Gastroesophageal sphincter (tissue), 4 donors: ENCODE results near the gene CAPZA2. TPM values are rescaled to one million over a fixed set of nuclear protein-coding genes. Genes with fewer than 3 reads are reported as not detected.

ENCODE experiments used
- ATAC-seq: fragments of 150-250 bp; one replicate; pipeline ENCODE4 v1.9.1; 2016; ENCODE audit warnings: mild to moderate bottlenecking, moderate library complexity
- H3K27ac ChIP-seq, 4 donors: fragments of 200-600 bp; sonication (generic) in 3 of 4; 1 replicate in 3 of 4; 2 replicates in 1 of 4; pipeline ENCODE4 v1.5.1; 2016 to 2019
- H3K27me3 ChIP-seq: fragments of 200-600 bp; sonication (generic); one replicate; pipeline ENCODE4 v1.5.1; 2019
- H3K36me3 ChIP-seq, 2 donors: fragments of 200-600 bp; sonication (generic); one replicate each; pipeline ENCODE4 v1.5.1; 2019; ENCODE audit warnings: control low read depth in 1 of 2
- H3K4me1 ChIP-seq, 3 donors: fragments of 200-600 bp; sonication (generic); 1 replicate in 2 of 3; 2 replicates in 1 of 3; pipeline ENCODE4 v1.5.1; 2016 to 2019; ENCODE audit warnings: control low read depth in 2 of 3
- H3K4me3 ChIP-seq, 2 donors: fragments of 200-600 bp; sonication (generic); one replicate each; pipeline ENCODE4 v1.5.1; 2019; ENCODE audit warnings: mild to moderate bottlenecking in 1 of 2, moderate library complexity in 1 of 2
- H3K9me3 ChIP-seq, 3 donors: fragments of 200-600 bp; sonication (generic); one replicate each; pipeline ENCODE4 v1.5.1; 2017 to 2019; ENCODE audit warnings: control low read depth in 2 of 3
- EP300 ChIP-seq: sonication (generic); formaldehyde crosslinking; IDR thresholded peaks from one replicate; pipeline ENCODE4 v1.6.1; 2017; ENCODE audit warnings: antibody characterized with exemption, mild to moderate bottlenecking
- POLR2A ChIP-seq, 2 donors: fragments of 450-650 bp; IDR thresholded peaks; one replicate each; pipeline ENCODE4 v1.6.1; 2017; ENCODE audit warnings: antibody characterized with exemption in 2 of 2, mild to moderate bottlenecking in 2 of 2, moderate library complexity in 1 of 2
- POLR2AphosphoS5 ChIP-seq: sonication (generic); formaldehyde crosslinking; IDR thresholded peaks from one replicate; pipeline ENCODE4 v1.6.1; 2017; ENCODE audit warnings: antibody characterized with exemption
- WGBS, 2 donors: methylation state at CpG; one replicate each; pipeline ENCODE4 v1.1.5; 2018; ENCODE audit warnings: low coverage in 1 of 2; 5-methylcytosine and 5-hydroxymethylcytosine counted together
- total RNA-seq, 4 donors: library from RNA; depleted of rRNA; stranded (reverse); fragments of >200 nt; gene quantifications; one replicate each; pipeline ENCODE4 v1.1.0, GENCODE V29; 2016
- TF ChIP-seq, protein P1 (sequence below), 4 experiments: fragments of 200-600 bp in 2 of 4; fragments of 450-650 bp in 2 of 4; sonication (generic) in 1 of 4; IDR thresholded peaks; one replicate each; pipeline ENCODE4 v1.5.1; 2017 to 2019; ENCODE audit warnings: antibody characterized with exemption in 4 of 4, mild to moderate bottlenecking in 2 of 4, moderate library complexity in 2 of 4

The CAPZA2 gene
- total RNA-seq, 4 donors from 2014 or later: 171 to 275 (median 201) TPM

DNA sequence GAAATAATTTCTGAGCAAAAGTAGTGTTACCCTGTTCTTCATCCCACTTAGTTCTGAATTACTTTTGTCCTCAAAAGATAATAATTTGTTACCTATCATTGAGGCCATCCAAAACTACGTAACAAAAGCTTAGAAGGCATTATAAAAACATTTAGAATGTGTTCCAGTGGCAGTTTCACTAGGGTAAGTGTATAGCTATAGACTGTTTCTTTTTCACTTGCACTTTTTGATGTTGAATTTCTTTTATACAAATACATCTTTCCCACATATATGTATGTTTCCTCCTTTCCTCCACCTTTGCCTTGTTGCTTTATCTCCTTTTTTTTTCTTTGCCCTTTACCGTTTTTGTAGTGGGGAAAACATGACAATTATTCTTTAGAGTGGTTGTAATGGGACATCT, 33.5 kb downstream of the CAPZA2 start:
- Histone ChIP-seq H3K4me3 (no peak overlapping the region), H3K4me1 (peaks cover 0 to 38% (median 5%) of the 10 kb centered on the region in 3 donors), H3K27me3 (no peaks in the 10 kb centered on the region), H3K36me3 (peaks cover 0 to 42% of the 10 kb centered on the region in 2 donors), H3K27ac (no peak overlapping the region), H3K9me3 (no peaks in the 10 kb centered on the region)
- no peak for ATAC-seq
- WGBS, 2 donors: 92% methylated on average over 1 of the region's 2 CpGs
- TF ChIP-seq, protein P1, sequence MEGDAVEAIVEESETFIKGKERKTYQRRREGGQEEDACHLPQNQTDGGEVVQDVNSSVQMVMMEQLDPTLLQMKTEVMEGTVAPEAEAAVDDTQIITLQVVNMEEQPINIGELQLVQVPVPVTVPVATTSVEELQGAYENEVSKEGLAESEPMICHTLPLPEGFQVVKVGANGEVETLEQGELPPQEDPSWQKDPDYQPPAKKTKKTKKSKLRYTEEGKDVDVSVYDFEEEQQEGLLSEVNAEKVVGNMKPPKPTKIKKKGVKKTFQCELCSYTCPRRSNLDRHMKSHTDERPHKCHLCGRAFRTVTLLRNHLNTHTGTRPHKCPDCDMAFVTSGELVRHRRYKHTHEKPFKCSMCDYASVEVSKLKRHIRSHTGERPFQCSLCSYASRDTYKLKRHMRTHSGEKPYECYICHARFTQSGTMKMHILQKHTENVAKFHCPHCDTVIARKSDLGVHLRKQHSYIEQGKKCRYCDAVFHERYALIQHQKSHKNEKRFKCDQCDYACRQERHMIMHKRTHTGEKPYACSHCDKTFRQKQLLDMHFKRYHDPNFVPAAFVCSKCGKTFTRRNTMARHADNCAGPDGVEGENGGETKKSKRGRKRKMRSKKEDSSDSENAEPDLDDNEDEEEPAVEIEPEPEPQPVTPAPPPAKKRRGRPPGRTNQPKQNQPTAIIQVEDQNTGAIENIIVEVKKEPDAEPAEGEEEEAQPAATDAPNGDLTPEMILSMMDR (IDR thresholded peaks at IDR 0.05): no peak
- TF ChIP-seq EP300 (no peak), POLR2A (IDR thresholded peaks at IDR 0.05) (no peak), POLR2AphosphoS5 (no peak)

DNA sequence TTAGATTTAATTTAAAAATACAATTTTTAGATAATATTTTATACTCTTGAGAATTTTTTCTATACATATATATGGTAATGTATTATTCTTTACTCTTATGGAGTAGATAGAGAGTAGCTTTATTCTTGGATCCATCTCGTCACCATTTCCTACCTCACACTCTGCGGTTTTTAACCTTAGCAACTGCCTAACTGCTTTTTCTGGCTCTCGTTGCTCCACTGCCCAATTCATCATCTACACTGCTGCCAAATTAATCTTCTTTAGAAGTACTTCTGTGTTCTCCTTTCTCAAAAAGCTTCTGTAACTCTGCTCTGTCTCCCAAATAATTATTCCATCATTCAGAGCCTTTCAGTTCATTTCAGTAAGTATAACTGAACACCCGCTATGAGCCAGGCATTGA, 35.3 kb downstream of the CAPZA2 start:
- Histone ChIP-seq H3K9me3 (no peaks in the 10 kb centered on the region), H3K36me3 (peaks cover 0 to 36% of the 10 kb centered on the region in 2 donors), H3K4me3 (no peak overlapping the region), H3K4me1 (peaks cover 0 to 38% (median 5%) of the 10 kb centered on the region in 3 donors), H3K27ac (peak overlapping the region in 2 of 4 donors; percentile 26 to 56), H3K27me3 (no peaks in the 10 kb centered on the region)
- 43 to 52% methylated on average over 4 of the region's 4 CpGs for WGBS, 2 donors
- no peak for ATAC-seq
- TF ChIP-seq POLR2A (IDR thresholded peaks at IDR 0.05) (no peak), EP300 (no peak), POLR2AphosphoS5 (no peak)
- TF ChIP-seq, protein P1 (IDR thresholded peaks at IDR 0.05): no peak

DNA sequence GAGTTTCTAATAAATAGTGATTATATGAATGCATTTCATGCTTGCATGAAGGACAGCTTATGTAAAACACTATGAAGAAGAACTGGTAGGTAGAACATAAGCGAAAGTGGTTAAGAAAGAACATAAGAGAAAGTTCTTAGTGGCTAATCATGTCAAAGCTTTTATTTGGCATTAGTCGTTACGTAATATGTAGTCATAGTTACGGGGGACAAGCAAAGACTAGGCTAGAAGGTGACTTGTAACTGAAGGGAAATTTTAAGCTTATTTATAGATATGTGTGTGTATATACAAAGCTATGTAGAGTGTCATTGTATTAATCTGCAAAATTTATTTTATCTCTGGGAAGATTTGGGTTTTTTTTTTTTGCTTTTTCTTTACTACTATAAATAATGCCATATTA, 36.9 kb downstream of the CAPZA2 start:
- Histone ChIP-seq H3K27ac (peak overlapping the region in 1 of 4 donors; percentile 24), H3K27me3 (no peaks in the 10 kb centered on the region), H3K4me1 (peaks cover 0 to 38% (median 5%) of the 10 kb centered on the region in 3 donors), H3K9me3 (no peaks in the 10 kb centered on the region), H3K36me3 (peaks cover 0 to 26% of the 10 kb centered on the region in 2 donors), H3K4me3 (no peak overlapping the region)
- TF ChIP-seq POLR2AphosphoS5: no peak
- no peak for ATAC-seq
- WGBS, 2 donors: 52 to 60% methylated on average over 4 of the region's 4 CpGs

DNA sequence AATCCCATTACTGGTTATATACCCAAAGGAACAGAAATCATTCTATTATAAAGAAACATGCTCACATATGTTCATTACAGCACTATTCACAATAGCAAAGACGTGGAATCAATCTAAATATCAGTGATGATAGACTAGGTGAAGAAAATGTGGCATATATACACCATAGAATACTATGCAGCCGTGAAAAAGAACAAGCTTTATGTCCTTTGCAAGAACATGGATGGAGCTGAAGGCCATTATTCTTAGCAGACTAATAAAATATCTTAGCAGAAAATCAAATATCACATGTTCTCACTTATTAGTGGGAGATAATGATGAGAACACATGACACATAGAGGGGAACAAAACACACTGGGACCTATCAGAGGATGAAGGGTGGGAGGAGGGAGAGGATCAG, 38.8 kb downstream of the CAPZA2 start:
- TF ChIP-seq, protein P1 (IDR thresholded peaks at IDR 0.05): no peak
- no peak for TF ChIP-seq POLR2A (IDR thresholded peaks at IDR 0.05)
- TF ChIP-seq POLR2AphosphoS5: no peak
- TF ChIP-seq EP300: no peak
- no peak for ATAC-seq
- H3K4me1 ChIP-seq: peaks cover 0 to 32% (median 5%) of the 10 kb centered on the region in 3 donors
- peaks cover 0 to 37% of the 10 kb centered on the region in 2 donors for H3K36me3 ChIP-seq
- no peaks in the 10 kb centered on the region for H3K27me3 ChIP-seq
- no peak overlapping the region for H3K4me3 ChIP-seq
- WGBS, 2 donors: 90 to 92% methylated on average over 2 of the region's 2 CpGs
- H3K27ac ChIP-seq: no peak overlapping the region
- H3K9me3 ChIP-seq: no peaks in the 10 kb centered on the region

DNA sequence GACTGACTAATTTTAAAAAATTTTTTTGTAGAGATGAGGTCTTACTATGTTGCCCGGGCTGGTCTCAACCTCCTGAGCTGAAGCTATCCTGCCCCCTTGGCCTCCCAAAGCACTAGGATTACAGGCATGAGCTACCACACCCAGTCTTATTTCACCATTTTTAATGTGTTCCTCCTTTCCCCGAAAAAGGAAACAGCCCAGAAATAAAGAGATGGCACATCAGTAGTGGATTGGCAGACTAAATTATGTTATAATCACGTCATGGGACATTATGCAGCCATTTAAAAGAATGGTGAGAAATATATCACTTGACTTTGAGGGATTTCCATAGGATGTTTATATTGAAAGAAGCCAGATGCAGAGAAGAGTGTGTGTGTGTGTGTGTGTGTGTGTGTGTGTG, 40.5 kb downstream of the CAPZA2 start:
- H3K36me3 ChIP-seq: peaks cover 0 to 53% of the 10 kb centered on the region in 2 donors

More for the DNA sequence above, 40.5 kb downstream of the CAPZA2 start:
- H3K4me3 ChIP-seq: no peak overlapping the region
- no peak for ATAC-seq
- TF ChIP-seq, protein P1 (IDR thresholded peaks at IDR 0.05): no peak
- no peak for TF ChIP-seq EP300
- TF ChIP-seq POLR2AphosphoS5: no peak
- TF ChIP-seq POLR2A (IDR thresholded peaks at IDR 0.05): no peak
- no peaks in the 10 kb centered on the region for H3K27me3 ChIP-seq
- H3K4me1 ChIP-seq: peaks cover 0 to 16% (median 4%) of the 10 kb centered on the region in 3 donors
- WGBS, 2 donors: 71 to 100% methylated on average over 2 to 3 of the region's 3 CpGs
- no peaks in the 10 kb centered on the region for H3K9me3 ChIP-seq
- H3K27ac ChIP-seq: no peak overlapping the region
